Activated B cell treated with CpG ODN at 0.5 μM for 24 hours (primary cell): Measurements from ENCODE around the gene AIF1. TPM values are rescaled to one million over a fixed set of nuclear protein-coding genes. Genes with fewer than 3 reads are reported as not detected.

Experiments used
- ATAC-seq: fragments of 200-7000 bp; cut with Tn5 transposase; one replicate; pipeline ENCODE4 v1.10.0; 2021; ENCODE audit warnings: low read depth, mild to moderate bottlenecking, moderate library complexity
- CTCF ChIA-PET: fragments of 350-600 bp; sonication (Branson Sonifier 250); formaldehyde crosslinking; loops from one replicate; lab custom pipeline; 2021; ENCODE audit warnings: antibody characterized with exemption; lab: Charles Lee
- POLR2A ChIA-PET: fragments of 350-600 bp; sonication (Branson Sonifier 250); formaldehyde crosslinking; loops from one replicate; lab custom pipeline; 2021; ENCODE audit warnings: antibody characterized with exemption; lab: Charles Lee
- DNase-seq: peaks from one replicate; pipeline ENCODE4 v3.0.0; 2022
- H3K27ac Mint-ChIP-seq: one replicate; pipeline ENCODE4 v1.8.0; 2020; ENCODE audit warnings: mixed read lengths
- H3K27me3 Mint-ChIP-seq: one replicate; pipeline ENCODE4 v1.8.0; 2021; ENCODE audit warnings: mixed read lengths
- H3K36me3 Mint-ChIP-seq: one replicate; pipeline ENCODE4 v1.8.0; 2021; ENCODE audit warnings: low read depth, mixed read lengths
- H3K4me1 Mint-ChIP-seq: one replicate; pipeline ENCODE4 v1.8.0; 2021; ENCODE audit warnings: mixed read lengths
- H3K4me3 Mint-ChIP-seq: one replicate; pipeline ENCODE4 v1.8.0; 2020; ENCODE audit warnings: mild to moderate bottlenecking, mixed read lengths
- H3K9me3 Mint-ChIP-seq: one replicate; pipeline ENCODE4 v1.8.0; 2020; ENCODE audit warnings: mixed read lengths
- intact Hi-C: fragments of 100-400 bp; cut with micrococcal nuclease; formaldehyde crosslinking; loops from one replicate; pipeline ENCODE4 v1.15.1; 2024
- total RNA-seq: library from RNA; stranded (reverse); gene quantifications from 2 replicates; pipeline ENCODE4 v1.2.3, GENCODE V29; 2022
- TF ChIP-seq, protein P1 (sequence below): fragments of 200-600 bp; IDR thresholded peaks from one replicate; pipeline ENCODE4 v1.8.0; 2022; ENCODE audit warnings: antibody characterized with exemption, mild to moderate bottlenecking

Gene AIF1
- total RNA-seq, 1 donor from 2014 or later, result 2.0 TPM

DNA sequence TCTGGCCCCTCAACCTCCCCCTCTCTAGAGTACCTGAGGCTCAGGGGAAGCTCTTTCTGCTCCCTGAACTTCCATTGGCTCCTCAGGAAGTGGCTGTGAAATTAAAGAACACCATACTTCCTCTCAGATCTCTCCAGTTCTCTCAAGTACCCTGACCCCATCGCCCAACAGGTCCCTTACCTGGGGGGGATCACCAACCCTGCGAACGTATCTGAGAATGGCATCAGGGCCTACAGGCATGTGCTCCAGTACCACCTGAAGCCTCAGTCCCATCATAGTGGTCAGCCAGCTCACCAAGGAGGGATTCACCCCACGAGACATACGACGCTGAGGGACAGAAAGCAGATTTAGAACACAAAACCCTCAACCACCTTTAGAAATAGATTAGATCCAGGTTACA lies 25.6 kb downstream of the AIF1 start:
- H3K27ac Mint-ChIP-seq, result no peak overlapping the region
- CTCF ChIA-PET, result no interaction called here
- TF ChIP-seq, protein P1, sequence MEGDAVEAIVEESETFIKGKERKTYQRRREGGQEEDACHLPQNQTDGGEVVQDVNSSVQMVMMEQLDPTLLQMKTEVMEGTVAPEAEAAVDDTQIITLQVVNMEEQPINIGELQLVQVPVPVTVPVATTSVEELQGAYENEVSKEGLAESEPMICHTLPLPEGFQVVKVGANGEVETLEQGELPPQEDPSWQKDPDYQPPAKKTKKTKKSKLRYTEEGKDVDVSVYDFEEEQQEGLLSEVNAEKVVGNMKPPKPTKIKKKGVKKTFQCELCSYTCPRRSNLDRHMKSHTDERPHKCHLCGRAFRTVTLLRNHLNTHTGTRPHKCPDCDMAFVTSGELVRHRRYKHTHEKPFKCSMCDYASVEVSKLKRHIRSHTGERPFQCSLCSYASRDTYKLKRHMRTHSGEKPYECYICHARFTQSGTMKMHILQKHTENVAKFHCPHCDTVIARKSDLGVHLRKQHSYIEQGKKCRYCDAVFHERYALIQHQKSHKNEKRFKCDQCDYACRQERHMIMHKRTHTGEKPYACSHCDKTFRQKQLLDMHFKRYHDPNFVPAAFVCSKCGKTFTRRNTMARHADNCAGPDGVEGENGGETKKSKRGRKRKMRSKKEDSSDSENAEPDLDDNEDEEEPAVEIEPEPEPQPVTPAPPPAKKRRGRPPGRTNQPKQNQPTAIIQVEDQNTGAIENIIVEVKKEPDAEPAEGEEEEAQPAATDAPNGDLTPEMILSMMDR, result no peak

GRCh38 chr6:31641370-31641769 lies 26.3 kb downstream of the AIF1 start:
- ATAC-seq (no peak), DNase-seq (no peak)
- POLR2A ChIA-PET, result interaction anchor here (1.1 kb wide), 1 partner anchor 45 kb away, joined by 3 read pairs; no protein-coding TSS in a partner anchor
- H3K27ac Mint-ChIP-seq, result no peak overlapping the region
- intact Hi-C loops, result no loop called here
- TF ChIP-seq, protein P1, result no peak
- no peaks in the 10 kb centered on the region for H3K9me3 Mint-ChIP-seq
- H3K27me3 Mint-ChIP-seq, result no peaks in the 10 kb centered on the region
- H3K36me3 Mint-ChIP-seq, result peaks cover 80% of the 10 kb centered on the region
- no peaks in the 10 kb centered on the region for H3K4me1 Mint-ChIP-seq
- no peak overlapping the region for H3K4me3 Mint-ChIP-seq
- CTCF ChIA-PET, result no interaction called here

More for the DNA sequence above, 25.6 kb downstream of the AIF1 start:
- H3K4me3 Mint-ChIP-seq, result no peak overlapping the region
- ATAC-seq, result no peak
- no peak for DNase-seq
- peaks cover 80% of the 10 kb centered on the region for H3K36me3 Mint-ChIP-seq
- intact Hi-C loops, result no loop called here
- POLR2A ChIA-PET, result interaction anchor here (1.1 to 1.7 kb wide), 3 partner anchors 12 to 46 kb away, joined by 3 to 6 read pairs (median 4); partner anchors contain the start of gene BAG6
- H3K4me1 Mint-ChIP-seq, result no peaks in the 10 kb centered on the region
- H3K9me3 Mint-ChIP-seq, result no peaks in the 10 kb centered on the region
- no peaks in the 10 kb centered on the region for H3K27me3 Mint-ChIP-seq

DNA sequence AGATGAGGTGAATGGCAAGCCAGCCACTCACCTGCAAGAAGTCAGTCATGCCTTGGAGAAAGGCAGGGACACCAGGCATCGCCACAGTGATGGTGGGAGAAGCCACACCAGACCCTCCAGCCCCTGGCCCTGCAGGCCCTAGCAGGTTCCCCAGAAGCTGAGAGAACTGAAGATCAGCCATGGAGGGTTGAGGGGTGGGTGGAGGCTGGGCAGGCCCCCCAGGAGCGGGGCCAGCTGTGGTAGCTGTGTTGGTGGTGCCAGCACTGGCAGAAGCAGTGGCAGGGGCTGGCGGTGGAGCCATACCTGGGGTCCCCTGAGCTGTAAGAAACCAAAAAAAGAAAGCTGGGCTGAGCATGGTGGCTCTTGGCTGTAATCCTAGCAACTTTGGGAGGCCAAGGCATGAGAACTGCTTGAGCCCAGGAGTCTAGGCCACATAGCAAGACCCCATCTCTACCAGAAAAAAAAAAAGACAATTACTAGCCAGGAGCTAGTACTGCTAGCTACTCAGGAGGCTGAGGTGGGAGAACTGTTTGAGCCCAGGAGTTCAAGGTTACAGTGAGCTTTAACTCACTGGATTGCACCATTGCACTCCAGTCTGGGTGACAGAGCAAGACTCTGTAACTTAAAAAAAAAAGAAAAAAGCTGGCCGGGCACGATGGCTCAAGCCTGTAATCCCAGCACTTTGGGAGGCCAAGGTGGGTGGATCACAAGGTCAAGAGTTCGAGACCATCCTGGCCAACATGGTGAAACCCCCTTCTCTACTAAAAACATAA lies 27.9 kb downstream of the AIF1 start:
- intact Hi-C loops, result no loop called here
- no peaks in the 10 kb centered on the region for H3K27me3 Mint-ChIP-seq
- no peaks in the 10 kb centered on the region for H3K4me1 Mint-ChIP-seq
- H3K27ac Mint-ChIP-seq, result no peak overlapping the region
- ChIA-PET CTCF (no interaction called here), POLR2A (interaction anchor here (0.6 to 1.6 kb wide), 6 partner anchors 8 to 844 kb away, joined by 3 to 4 read pairs (median 3); no protein-coding TSS in a partner anchor)
- TF ChIP-seq, protein P1, result no peak
- no peak overlapping the region for H3K4me3 Mint-ChIP-seq
- no peaks in the 10 kb centered on the region for H3K9me3 Mint-ChIP-seq
- ATAC-seq (no peak), DNase-seq (no peak)
- H3K36me3 Mint-ChIP-seq, result peaks cover 81% of the 10 kb centered on the region

DNA sequence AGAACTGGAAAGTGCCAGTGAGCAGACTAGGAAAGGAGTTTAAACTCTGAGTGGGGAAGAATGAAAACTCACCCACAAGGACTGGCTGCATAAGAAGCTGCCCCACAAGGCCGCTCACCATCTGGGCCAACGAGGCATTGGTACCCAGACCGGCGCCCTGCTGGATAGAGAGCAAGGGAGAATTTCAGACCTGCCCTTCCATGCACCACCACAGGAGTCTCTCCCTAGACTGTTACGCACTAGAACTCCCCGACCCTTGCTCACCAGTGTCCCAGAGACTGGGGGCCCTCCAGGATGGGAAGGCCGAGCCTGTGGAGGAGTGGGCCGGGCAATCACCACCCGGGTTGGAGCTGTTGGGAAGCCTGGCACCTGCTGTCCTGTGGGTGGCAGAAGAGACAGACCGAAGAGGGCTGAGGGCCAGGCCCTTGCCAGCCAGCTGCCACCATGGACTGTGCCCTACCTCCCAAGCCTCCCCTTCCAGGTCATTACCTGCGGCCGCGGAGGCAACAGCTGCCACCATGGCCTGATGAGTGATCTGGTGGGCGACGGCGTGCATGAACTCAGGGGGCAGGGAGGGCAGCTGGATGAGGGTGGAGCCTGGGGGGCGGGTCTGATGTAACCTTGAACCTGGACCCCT lies 28.9 kb downstream of the AIF1 start:
- Mint-ChIP-seq H3K4me3 (no peak overlapping the region), H3K36me3 (peaks cover 84% of the 10 kb centered on the region), H3K4me1 (peaks cover 2% of the 10 kb centered on the region), H3K27ac (no peak overlapping the region), H3K27me3 (no peaks in the 10 kb centered on the region), H3K9me3 (no peaks in the 10 kb centered on the region)
- TF ChIP-seq, protein P1, result no peak
- DNase-seq, result no peak
- intact Hi-C loops, result no loop called here
- POLR2A ChIA-PET, result interaction anchor here (0.6 to 1.1 kb wide), 3 partner anchors 19 to 55 kb away, joined by 3 to 4 read pairs (median 4); no protein-coding TSS in a partner anchor
- CTCF ChIA-PET, result interaction anchor here (0.8 kb wide), 1 partner anchor 187 kb away, joined by 4 read pairs; no protein-coding TSS in a partner anchor
- ATAC-seq, result no peak

DNA sequence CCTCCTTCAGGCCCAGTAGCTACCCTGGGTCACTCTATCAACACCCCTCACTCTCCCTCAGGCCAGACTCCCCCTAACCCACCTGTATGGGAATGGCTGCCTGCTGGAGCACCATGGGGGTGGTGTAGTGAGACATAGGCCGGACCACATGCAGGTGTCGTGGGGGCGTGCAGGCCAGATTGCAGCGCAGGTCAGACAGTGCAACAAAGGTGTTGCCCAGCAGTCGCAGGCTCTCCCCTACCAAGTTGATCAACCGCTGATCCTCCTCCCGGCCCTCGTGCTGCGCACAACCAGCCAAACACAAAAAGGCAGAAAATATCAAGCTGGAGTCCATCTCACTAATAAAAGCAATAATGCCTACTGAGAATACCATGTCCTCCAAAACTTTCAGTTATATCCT lies 30.3 kb downstream of the AIF1 start:
- no peaks in the 10 kb centered on the region for H3K27me3 Mint-ChIP-seq
- intact Hi-C loops, result no loop called here
- ChIA-PET POLR2A (no interaction called here), CTCF (no interaction called here)
- no peaks in the 10 kb centered on the region for H3K9me3 Mint-ChIP-seq
- H3K4me1 Mint-ChIP-seq, result peaks cover 8% of the 10 kb centered on the region
- DNase-seq (no peak), ATAC-seq (no peak)
- TF ChIP-seq, protein P1, result no peak
- peaks cover 86% of the 10 kb centered on the region for H3K36me3 Mint-ChIP-seq
- no peak overlapping the region for H3K27ac Mint-ChIP-seq
- no peak overlapping the region for H3K4me3 Mint-ChIP-seq
